Activated B cell treated with CpG ODN at 0.5 μM for 24 hours (primary cell): Measurements from ENCODE around the gene ABCA1. TPM values are rescaled to one million over a fixed set of nuclear protein-coding genes. Genes with fewer than 3 reads are reported as not detected.
"Not testable (repeated sequence)": the region's sequence is repeated elsewhere in the genome, so short reads cannot be mapped to it uniquely, and the experiment has no call there.

Experiments
- ATAC-seq: fragments of 200-7000 bp; cut with Tn5 transposase; one replicate; pipeline ENCODE4 v1.10.0; 2021; ENCODE audit warnings: low read depth, mild to moderate bottlenecking, moderate library complexity
- CTCF ChIA-PET: fragments of 350-600 bp; sonication (Branson Sonifier 250); formaldehyde crosslinking; loops from one replicate; lab custom pipeline; 2021; ENCODE audit warnings: antibody characterized with exemption; lab: Charles Lee
- POLR2A ChIA-PET: fragments of 350-600 bp; sonication (Branson Sonifier 250); formaldehyde crosslinking; loops from one replicate; lab custom pipeline; 2021; ENCODE audit warnings: antibody characterized with exemption; lab: Charles Lee
- DNase-seq: peaks from one replicate; pipeline ENCODE4 v3.0.0; 2022
- H3K27ac Mint-ChIP-seq: one replicate; pipeline ENCODE4 v1.8.0; 2020; ENCODE audit warnings: mixed read lengths
- H3K27me3 Mint-ChIP-seq: one replicate; pipeline ENCODE4 v1.8.0; 2021; ENCODE audit warnings: mixed read lengths
- H3K36me3 Mint-ChIP-seq: one replicate; pipeline ENCODE4 v1.8.0; 2021; ENCODE audit warnings: low read depth, mixed read lengths
- H3K4me1 Mint-ChIP-seq: one replicate; pipeline ENCODE4 v1.8.0; 2021; ENCODE audit warnings: mixed read lengths
- H3K4me3 Mint-ChIP-seq: one replicate; pipeline ENCODE4 v1.8.0; 2020; ENCODE audit warnings: mild to moderate bottlenecking, mixed read lengths
- H3K9me3 Mint-ChIP-seq: one replicate; pipeline ENCODE4 v1.8.0; 2020; ENCODE audit warnings: mixed read lengths
- intact Hi-C: fragments of 100-400 bp; cut with micrococcal nuclease; formaldehyde crosslinking; loops from one replicate; pipeline ENCODE4 v1.15.1; 2024
- total RNA-seq: library from RNA; stranded (reverse); gene quantifications from 2 replicates; pipeline ENCODE4 v1.2.3, GENCODE V29; 2022
- TF ChIP-seq, protein P1 (sequence below): fragments of 200-600 bp; IDR thresholded peaks from one replicate; pipeline ENCODE4 v1.8.0; 2022; ENCODE audit warnings: antibody characterized with exemption, mild to moderate bottlenecking

ABCA1 gene
- total RNA-seq, 1 donor from 2014 or later = 2.3 TPM

DNA sequence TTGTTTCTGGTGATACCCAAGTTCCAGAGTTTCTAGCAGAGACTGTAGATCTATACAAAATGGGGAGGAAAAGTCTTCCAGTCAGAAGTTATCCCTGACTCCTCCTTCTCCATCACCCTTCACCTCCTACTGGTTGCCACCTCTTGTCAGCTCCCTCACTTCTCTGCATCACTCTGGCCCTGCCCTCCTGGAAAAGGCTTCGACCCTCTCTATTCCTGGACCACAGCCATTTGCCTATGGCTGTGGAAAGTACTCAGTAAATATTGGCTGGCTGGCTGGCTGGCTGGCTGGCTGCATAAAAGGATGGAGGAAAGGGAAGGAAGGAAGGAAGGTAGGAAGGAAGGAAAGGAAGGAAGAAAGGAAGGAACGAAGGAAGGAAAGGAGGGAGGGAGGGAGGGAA lies 32.7 kb upstream of the ABCA1 start:
- Mint-ChIP-seq H3K27ac (no peak overlapping the region), H3K4me3 (no peak overlapping the region)
- TF ChIP-seq, protein P1, sequence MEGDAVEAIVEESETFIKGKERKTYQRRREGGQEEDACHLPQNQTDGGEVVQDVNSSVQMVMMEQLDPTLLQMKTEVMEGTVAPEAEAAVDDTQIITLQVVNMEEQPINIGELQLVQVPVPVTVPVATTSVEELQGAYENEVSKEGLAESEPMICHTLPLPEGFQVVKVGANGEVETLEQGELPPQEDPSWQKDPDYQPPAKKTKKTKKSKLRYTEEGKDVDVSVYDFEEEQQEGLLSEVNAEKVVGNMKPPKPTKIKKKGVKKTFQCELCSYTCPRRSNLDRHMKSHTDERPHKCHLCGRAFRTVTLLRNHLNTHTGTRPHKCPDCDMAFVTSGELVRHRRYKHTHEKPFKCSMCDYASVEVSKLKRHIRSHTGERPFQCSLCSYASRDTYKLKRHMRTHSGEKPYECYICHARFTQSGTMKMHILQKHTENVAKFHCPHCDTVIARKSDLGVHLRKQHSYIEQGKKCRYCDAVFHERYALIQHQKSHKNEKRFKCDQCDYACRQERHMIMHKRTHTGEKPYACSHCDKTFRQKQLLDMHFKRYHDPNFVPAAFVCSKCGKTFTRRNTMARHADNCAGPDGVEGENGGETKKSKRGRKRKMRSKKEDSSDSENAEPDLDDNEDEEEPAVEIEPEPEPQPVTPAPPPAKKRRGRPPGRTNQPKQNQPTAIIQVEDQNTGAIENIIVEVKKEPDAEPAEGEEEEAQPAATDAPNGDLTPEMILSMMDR = no peak

DNA sequence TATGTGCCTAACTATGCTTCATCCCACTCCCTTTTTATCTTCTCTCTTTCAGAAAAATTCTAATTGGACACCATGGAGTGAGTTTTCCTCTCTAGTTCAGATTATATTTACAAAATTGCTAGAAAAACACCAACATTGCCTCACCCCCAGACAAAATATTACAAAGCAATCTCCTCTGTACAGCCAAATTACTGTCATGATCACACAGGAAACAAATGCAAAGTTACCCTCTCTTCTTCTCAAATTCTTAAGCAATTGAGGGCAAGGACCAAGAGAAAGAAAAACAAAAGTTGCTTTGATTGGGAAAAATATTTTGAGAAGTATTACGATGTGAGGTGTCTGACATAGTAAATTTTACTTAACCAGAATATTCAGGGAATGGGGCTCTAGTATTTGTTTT lies 30.8 kb upstream of the ABCA1 start:
- H3K27me3 Mint-ChIP-seq = peaks cover 2% of the 10 kb centered on the region
- peaks cover 3% of the 10 kb centered on the region for H3K4me1 Mint-ChIP-seq
- H3K36me3 Mint-ChIP-seq = no peaks in the 10 kb centered on the region
- intact Hi-C loops = no loop called here
- CTCF ChIA-PET = no interaction called here
- H3K4me3 Mint-ChIP-seq = no peak overlapping the region
- no peak for DNase-seq
- TF ChIP-seq, protein P1 = no peak
- no peaks in the 10 kb centered on the region for H3K9me3 Mint-ChIP-seq
- ATAC-seq = no peak
- H3K27ac Mint-ChIP-seq = no peak overlapping the region
- POLR2A ChIA-PET = no interaction called here

More for the DNA sequence above, 32.7 kb upstream of the ABCA1 start:
- Mint-ChIP-seq H3K27me3 (peaks cover 2% of the 10 kb centered on the region), H3K4me1 (peaks cover 3% of the 10 kb centered on the region), H3K9me3 (no peaks in the 10 kb centered on the region), H3K36me3 (no peaks in the 10 kb centered on the region)
- ChIA-PET POLR2A (no interaction called here), CTCF (no interaction called here)
- DNase-seq (no peak), ATAC-seq (no peak)
- intact Hi-C loops = loop anchor here (10.0 kb wide), 1 partner anchor 454 kb away; no protein-coding TSS in a partner anchor

DNA sequence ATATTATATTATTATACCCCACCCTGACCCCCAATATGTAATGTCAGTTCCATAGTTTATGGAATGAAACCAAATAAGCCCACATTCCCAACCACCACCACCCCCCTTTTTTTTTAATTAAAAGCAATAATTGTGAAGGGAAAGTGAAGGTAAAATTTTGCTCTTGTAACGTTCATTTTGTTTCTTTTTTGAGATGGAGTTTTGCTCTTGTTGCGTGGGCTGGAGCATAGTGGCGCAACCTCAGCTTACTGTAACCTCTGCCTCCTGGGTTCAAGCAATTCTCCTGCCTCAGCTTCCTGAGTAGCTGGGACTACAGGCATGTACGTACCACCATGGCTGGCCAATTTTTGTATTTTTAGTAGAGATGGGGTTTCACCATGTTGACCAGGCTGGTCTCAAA lies 30.1 kb upstream of the ABCA1 start:
- intact Hi-C loops, H3K4me3 Mint-ChIP-seq, ATAC-seq, CTCF ChIA-PET, H3K36me3 Mint-ChIP-seq, H3K27me3 Mint-ChIP-seq, DNase-seq, H3K27ac Mint-ChIP-seq, POLR2A ChIA-PET, H3K4me1 Mint-ChIP-seq, H3K9me3 Mint-ChIP-seq: not testable (repeated sequence)

- CTCF ChIA-PET = no interaction called here
- no peak for DNase-seq
Observed at GRCh38 chr9:104951487-104951886, 23.5 kb upstream of the ABCA1 start.

DNA sequence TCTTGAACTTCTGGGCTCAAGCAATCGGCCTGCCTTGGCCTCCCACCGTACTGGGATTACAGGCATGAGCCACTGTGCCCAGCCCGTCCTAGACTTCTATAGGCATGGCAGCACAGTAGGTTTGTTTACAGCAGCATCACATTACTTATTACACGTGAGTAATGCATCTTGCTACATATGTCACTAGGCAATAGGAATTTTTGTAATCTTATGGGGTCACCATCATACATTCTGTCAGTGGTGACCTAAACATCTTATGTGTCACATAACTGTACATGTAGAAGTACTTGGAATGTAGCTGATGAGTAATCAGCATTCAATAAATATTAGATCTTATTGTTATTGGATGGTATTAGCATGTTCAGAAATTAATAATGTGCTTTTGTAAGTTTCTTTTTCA lies 22.9 kb upstream of the ABCA1 start:
- TF ChIP-seq, protein P1 = no peak
- no peak overlapping the region for H3K27ac Mint-ChIP-seq
- H3K9me3 Mint-ChIP-seq = no peaks in the 10 kb centered on the region
- H3K27me3 Mint-ChIP-seq = no peaks in the 10 kb centered on the region
- no peak for DNase-seq
- intact Hi-C loops = no loop called here
- no peaks in the 10 kb centered on the region for H3K4me1 Mint-ChIP-seq
- POLR2A ChIA-PET = no interaction called here
- CTCF ChIA-PET = interaction anchor here (0.7 kb wide), 1 partner anchor 24 kb away, joined by 3 read pairs; no protein-coding TSS in a partner anchor
- no peaks in the 10 kb centered on the region for H3K36me3 Mint-ChIP-seq
- no peak for ATAC-seq
- no peak overlapping the region for H3K4me3 Mint-ChIP-seq

More at GRCh38 chr9:104951487-104951886, 23.5 kb upstream of the ABCA1 start:
- POLR2A ChIA-PET = no interaction called here
- H3K27ac Mint-ChIP-seq = no peak overlapping the region
- no peaks in the 10 kb centered on the region for H3K4me1 Mint-ChIP-seq
- H3K4me3 Mint-ChIP-seq = no peak overlapping the region
- no peaks in the 10 kb centered on the region for H3K27me3 Mint-ChIP-seq
- intact Hi-C loops = no loop called here
- H3K36me3 Mint-ChIP-seq = no peaks in the 10 kb centered on the region
- TF ChIP-seq, protein P1 = no peak
- no peaks in the 10 kb centered on the region for H3K9me3 Mint-ChIP-seq
- no peak for ATAC-seq

DNA sequence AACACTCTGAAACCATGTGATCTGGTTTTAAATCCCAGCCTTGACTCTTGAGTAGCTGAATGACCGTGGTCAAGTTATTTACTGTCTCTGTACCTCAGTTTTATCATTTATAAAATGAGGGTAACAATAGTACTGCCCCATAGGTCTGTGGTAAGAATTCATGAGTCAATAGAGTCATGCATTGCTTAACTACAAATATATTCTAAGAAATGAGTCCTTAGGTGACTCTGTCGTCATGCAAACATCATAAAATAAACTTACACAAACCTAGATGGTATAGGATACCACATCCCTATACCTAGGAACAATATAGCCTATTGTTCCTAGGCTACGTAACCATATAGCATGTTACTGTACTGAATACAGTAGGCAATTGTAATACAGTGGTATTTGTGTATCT lies 20.3 kb upstream of the ABCA1 start:
- ChIA-PET CTCF (no interaction called here), POLR2A (no interaction called here)
- no peak overlapping the region for H3K4me3 Mint-ChIP-seq
- no peaks in the 10 kb centered on the region for H3K36me3 Mint-ChIP-seq
- no peak for DNase-seq
- no peaks in the 10 kb centered on the region for H3K4me1 Mint-ChIP-seq
- ATAC-seq = no peak
- TF ChIP-seq, protein P1 = no peak
- no peak overlapping the region for H3K27ac Mint-ChIP-seq
- H3K27me3 Mint-ChIP-seq = no peaks in the 10 kb centered on the region
- no peaks in the 10 kb centered on the region for H3K9me3 Mint-ChIP-seq
- intact Hi-C loops = no loop called here
